NCI-H524 treated with DMSO at 0.1 percent for 48 hours (cell line): ENCODE data around the gene CACNA1A.
"Not testable (repeated sequence)": the region's sequence is repeated elsewhere in the genome, so short reads cannot be mapped to it uniquely, and the experiment has no call there.

Experiments used
- DNase-seq: peaks from one replicate; lab custom pipeline; 2025; lab: John Stamatoyannopoulos, UW

CACNA1A gene

GRCh38 chr19:13363954-13364353 lies 142.3 kb downstream of the CACNA1A start:
- no peak for DNase-seq

- no peak for DNase-seq
These were observed 143.0 kb downstream of the CACNA1A start for GRCh38 chr19:13363245-13363644.

- DNase-seq = no peak
These were observed 143.6 kb downstream of the CACNA1A start for GRCh38 chr19:13362668-13363067.

GRCh38 chr19:13361726-13362125 lies 144.6 kb downstream of the CACNA1A start:
- DNase-seq = not testable (repeated sequence)

- no peak for DNase-seq
These were observed 149.5 kb downstream of the CACNA1A start for GRCh38 chr19:13356686-13357280.

- no peak for DNase-seq
These were observed 150.1 kb downstream of the CACNA1A start for GRCh38 chr19:13356185-13356584.

GRCh38 chr19:13355356-13355755 lies 150.9 kb downstream of the CACNA1A start:
- no peak for DNase-seq

- no peak for DNase-seq
These were observed 152.7 kb downstream of the CACNA1A start for GRCh38 chr19:13353625-13354024.

GRCh38 chr19:13350759-13351158 lies 155.5 kb downstream of the CACNA1A start:
- no peak for DNase-seq

GRCh38 chr19:13350072-13350471 lies 156.2 kb downstream of the CACNA1A start:
- no peak for DNase-seq

- DNase-seq = peak; percentile 73
These were observed 158.9 kb downstream of the CACNA1A start for GRCh38 chr19:13347367-13347766.

- no peak for DNase-seq
These were observed 162.8 kb downstream of the CACNA1A start for GRCh38 chr19:13343514-13343913.

GRCh38 chr19:13342672-13343071 lies 163.6 kb downstream of the CACNA1A start:
- no peak for DNase-seq

- no peak for DNase-seq
These were observed 166.4 kb downstream of the CACNA1A start for GRCh38 chr19:13339869-13340268.

GRCh38 chr19:13337181-13337580 lies 169.1 kb downstream of the CACNA1A start:
- DNase-seq = no peak

- no peak for DNase-seq
These were observed 171.3 kb downstream of the CACNA1A start for GRCh38 chr19:13334801-13335481.

GRCh38 chr19:13330285-13330684 lies 176.0 kb downstream of the CACNA1A start:
- DNase-seq = no peak

GRCh38 chr19:13329766-13330165 lies 176.5 kb downstream of the CACNA1A start:
- DNase-seq = no peak

- no peak for DNase-seq
These were observed 178.0 kb downstream of the CACNA1A start for GRCh38 chr19:13328241-13328640.

GRCh38 chr19:13319526-13319925 lies 186.8 kb downstream of the CACNA1A start:
- no peak for DNase-seq

GRCh38 chr19:13318190-13318589 lies 188.1 kb downstream of the CACNA1A start:
- DNase-seq = no peak

- no peak for DNase-seq
These were observed 190.8 kb downstream of the CACNA1A start for GRCh38 chr19:13315495-13315894.

GRCh38 chr19:13314761-13315160 lies 191.5 kb downstream of the CACNA1A start:
- no peak for DNase-seq

- no peak for DNase-seq
These were observed 192.4 kb downstream of the CACNA1A start for GRCh38 chr19:13313875-13314274.
